HG03097 (cell line): Measurements from ENCODE around the gene GLRX5.

Source experiments
- ATAC-seq: cut with Tn5 transposase; IDR thresholded peaks from one replicate; pipeline ENCODE4 v1.9.1; 2021; ENCODE audit not compliant: unreplicated experiment, low FRiP score

GLRX5 gene

GRCh38 chr14:95534299-95535225 lies at the start of gene GLRX5:
TSS of gene GLRX5 (plus strand) at chr14:95535050. CDS start at chr14:95535090, 40 bp downstream.
- peak; percentile 88 for ATAC-seq

- ATAC-seq: no peak
These were observed 49.5 kb upstream of the GLRX5 start for GRCh38 chr14:95485222-95485819.

GRCh38 chr14:95486875-95487668 lies 47.8 kb upstream of the GLRX5 start:
- no peak for ATAC-seq

- ATAC-seq: no peak
These were observed 47.2 kb upstream of the GLRX5 start for GRCh38 chr14:95487669-95488084.

GRCh38 chr14:95488376-95489213 lies 46.3 kb upstream of the GLRX5 start:
- ATAC-seq: no peak

- no peak for ATAC-seq
These were observed 45.4 kb upstream of the GLRX5 start for GRCh38 chr14:95489214-95490137.

GRCh38 chr14:95490138-95490509 lies 44.7 kb upstream of the GLRX5 start:
- ATAC-seq: no peak

- ATAC-seq: no peak
These were observed 44.0 kb upstream of the GLRX5 start for GRCh38 chr14:95490727-95491451.

- ATAC-seq: no peak
These were observed 42.8 kb upstream of the GLRX5 start for GRCh38 chr14:95491936-95492608.

- ATAC-seq: no peak
These were observed 41.3 kb upstream of the GLRX5 start for GRCh38 chr14:95493503-95493902.

GRCh38 chr14:95493976-95494375 lies 40.9 kb upstream of the GLRX5 start:
- ATAC-seq: no peak

GRCh38 chr14:95494456-95494855 lies 40.4 kb upstream of the GLRX5 start:
- ATAC-seq: no peak

GRCh38 chr14:95495076-95495475 lies 39.8 kb upstream of the GLRX5 start:
- ATAC-seq: no peak

GRCh38 chr14:95495538-95496025 lies 39.3 kb upstream of the GLRX5 start:
- ATAC-seq: peak; percentile 82

GRCh38 chr14:95496111-95496681 lies 38.7 kb upstream of the GLRX5 start:
- ATAC-seq: peak; percentile 16

- ATAC-seq: no peak
These were observed 38.1 kb upstream of the GLRX5 start for GRCh38 chr14:95496690-95497259.

- ATAC-seq: no peak
These were observed 37.3 kb upstream of the GLRX5 start for GRCh38 chr14:95497561-95498011.
